HepG2 (cell line): ENCODE data around the gene ADCY9. TPM values are rescaled to one million over a fixed set of nuclear protein-coding genes. Genes with fewer than 3 reads are reported as not detected.

Source experiments
- ARNTL ChIP-seq: sonication (generic); formaldehyde crosslinking; IDR thresholded peaks from 2 replicates; pipeline ENCODE4 v1.4.0; 2020; ENCODE audit warnings: mild to moderate bottlenecking, missing genetic modification reagents
- CBX1 ChIP-seq: IDR thresholded peaks from one replicate; pipeline ENCODE4 v1.6.1; 2016; ENCODE audit warnings: antibody characterized with exemption, low read depth
- CEBPZ ChIP-seq: IDR thresholded peaks from 2 replicates; pipeline ENCODE4 v1.6.1; 2012; ENCODE audit warnings: low read length, improper control_type of control experiment
- CERS6 ChIP-seq: sonication (generic); formaldehyde crosslinking; IDR thresholded peaks from 2 replicates; pipeline ENCODE4 v1.5.0; 2020; ENCODE audit warnings: missing genetic modification reagents
- EED ChIP-seq: sonication (generic); formaldehyde crosslinking; IDR thresholded peaks from 2 replicates; pipeline ENCODE4 v1.5.0; 2020; ENCODE audit warnings: mild to moderate bottlenecking, missing genetic modification reagents
- FOXK2 ChIP-seq: fragments of 450-650 bp; IDR thresholded peaks from 2 replicates; pipeline ENCODE4 v1.6.1; 2016
- HDAC1 ChIP-seq: sonication (generic); formaldehyde crosslinking; IDR thresholded peaks from 2 replicates; pipeline ENCODE4 v1.5.1; 2020; ENCODE audit warnings: mild to moderate bottlenecking, missing genetic modification reagents
- HOXA5 ChIP-seq: sonication (generic); formaldehyde crosslinking; IDR thresholded peaks from 2 replicates; pipeline ENCODE4 v1.4.0; 2020; ENCODE audit warnings: missing genetic modification reagents
- ISL2 ChIP-seq: sonication (generic); formaldehyde crosslinking; IDR thresholded peaks from 2 replicates; pipeline ENCODE4 v1.5.0; 2020; ENCODE audit warnings: missing genetic modification reagents
- MIER3 ChIP-seq: IDR thresholded peaks from 2 replicates; pipeline ENCODE4 v1.6.1; 2016; ENCODE audit warnings: missing compliant biosample characterization, borderline replicate concordance
- RBAK ChIP-seq: sonication (generic); formaldehyde crosslinking; IDR thresholded peaks from 2 replicates; pipeline ENCODE4 v1.5.1; 2020; ENCODE audit warnings: mild to moderate bottlenecking, missing genetic modification reagents
- RFX5 ChIP-seq: IDR thresholded peaks from 2 replicates; pipeline ENCODE4 v1.6.1; 2011; ENCODE audit warnings: low read depth, low read length, improper control_type of control experiment
- SMC3 ChIP-seq: IDR thresholded peaks from 2 replicates; pipeline ENCODE4 v1.6.1; 2011; ENCODE audit warnings: low read length, improper control_type of control experiment
- SNAPC4 ChIP-seq: sonication (generic); formaldehyde crosslinking; IDR thresholded peaks from 2 replicates; pipeline ENCODE4 v1.4.0; 2020; ENCODE audit warnings: mild to moderate bottlenecking, missing genetic modification reagents
- SNAPC5 ChIP-seq: sonication (generic); formaldehyde crosslinking; IDR thresholded peaks from 2 replicates; pipeline ENCODE4 v1.8.1; 2023; ENCODE audit warnings: mild to moderate bottlenecking, missing genetic modification reagents, borderline replicate concordance
- SOX5 ChIP-seq: IDR thresholded peaks from 2 replicates; pipeline ENCODE4 v1.6.1; 2016; ENCODE audit warnings: borderline replicate concordance
- SUZ12 ChIP-seq: fragments of 150-350 bp; IDR thresholded peaks from 2 replicates; pipeline ENCODE4 v1.6.1; 2014; ENCODE audit warnings: low read depth, low read length
- ZC3H13 ChIP-seq: sonication (generic); formaldehyde crosslinking; IDR thresholded peaks from 2 replicates; pipeline ENCODE4 v1.8.1; 2023; ENCODE audit warnings: mild to moderate bottlenecking, missing genetic modification reagents, moderate library complexity
- ZNF367 ChIP-seq: sonication (generic); formaldehyde crosslinking; IDR thresholded peaks from 2 replicates; pipeline ENCODE4 v1.4.0; 2020; ENCODE audit warnings: missing genetic modification reagents, borderline replicate concordance
- ZNF556 ChIP-seq: sonication (generic); formaldehyde crosslinking; IDR thresholded peaks from 2 replicates; pipeline ENCODE4 v1.4.0; 2020; ENCODE audit warnings: mild to moderate bottlenecking, missing genetic modification reagents, borderline replicate concordance
- polyA plus RNA-seq, 8 experiments: library from polyadenylated mRNA; depleted of rRNA in 3 of 8; stranded (reverse) in 7 of 8; unstranded in 1 of 8; fragments of >200 nt; fragmentation: Illumina TruSeq in 4 of 8; extraction: Trizol in 4 of 8; gene quantifications; 2 replicates each; pipeline versions ENCODE4 v1.2.1 to v1.2.3, GENCODE V29; 2011 to 2016; ENCODE audit warnings: low read depth in 4 of 8, missing spikeins in 1 of 8, mixed read lengths in 1 of 8; ENCODE audit not compliant: insufficient read depth in 1 of 8
- total RNA-seq, 5 experiments: library from RNA; depleted of rRNA; stranded (reverse); fragments of >200 nt; fragmentation: Illumina TruSeq; extraction: Trizol; gene quantifications; 2 replicates each; pipeline ENCODE4 v1.2.3, GENCODE V29; 2016; ENCODE audit warnings: low read depth in 1 of 5

ADCY9 gene
- total and polyA plus RNA-seq, 2 of the 13 experiments (the other 11 are each of a cell fraction or from before 2014, with no cell fraction given): 11.2 to 13.9 TPM

GRCh38 chr16:4114257-4115208 is 1.7 kb downstream of the ADCY9 start (continued):
- TF ChIP-seq CERS6 (CRISPR knock-in tag) (no peak), SOX5 (CRISPR knock-in tag) (no peak), RBAK (no peak), ZNF367 (CRISPR knock-in tag) (no peak), CBX1 (no peak), ZNF556 (CRISPR knock-in tag) (no peak), HOXA5 (CRISPR knock-in tag) (no peak), SMC3 (no peak), SUZ12 (no peak), CEBPZ (no peak), HDAC1 (CRISPR knock-in tag) (peak; percentile 41; the same call in 1 of the 2 replicates), EED (CRISPR knock-in tag) (no peak), SNAPC5 (CRISPR knock-in tag) (no peak), ISL2 (CRISPR knock-in tag) (no peak), ZC3H13 (CRISPR knock-in tag) (no peak), RFX5 (no peak), ARNTL (no peak), MIER3 (CRISPR knock-in tag) (no peak; the same call in 1 of the 2 replicates), FOXK2 (no peak), SNAPC4 (no peak)
